Cardiac muscle cell (in vitro differentiated cells and primary cell): ENCODE data around the gene PKHD1. TPM values are rescaled to one million over a fixed set of nuclear protein-coding genes. Genes with fewer than 3 reads are reported as not detected.

Source experiments
- DNase-seq, 2 donors: peaks; one replicate each; pipeline versions ENCODE4 v3.0.0 to v3.0.0-alpha.2; 2010 to 2017; ENCODE audit warnings: low read depth in 1 of 2, low spot score in 1 of 2
- H3K27ac ChIP-seq: fragments of 200-600 bp; sonication (generic); 2 replicates; pipeline ENCODE4 v1.5.1; 2016
- H3K27me3 ChIP-seq: fragments of 200-600 bp; sonication (generic); 2 replicates; pipeline ENCODE4 v1.6.0; 2016; ENCODE audit warnings: control low read depth
- H3K36me3 ChIP-seq: fragments of 200-600 bp; sonication (generic); 2 replicates; pipeline ENCODE4 v1.5.1; 2016; ENCODE audit warnings: control low read depth
- H3K4me1 ChIP-seq: fragments of 200-600 bp; sonication (generic); 2 replicates; pipeline ENCODE4 v1.8.1; 2017; ENCODE audit warnings: low read depth, mild to moderate bottlenecking, mixed run types
- H3K4me3 ChIP-seq: fragments of 200-600 bp; sonication (generic); 2 replicates; pipeline ENCODE4 v1.5.1; 2016; ENCODE audit warnings: mild to moderate bottlenecking
- H3K9me3 ChIP-seq: fragments of 200-600 bp; sonication (generic); 2 replicates; pipeline ENCODE4 v1.5.1; 2017; ENCODE audit warnings: low read depth, mild to moderate bottlenecking, control low read depth
- CTCF ChIP-seq: IDR thresholded peaks from 2 replicates; pipeline ENCODE4 v1.5.1; 2012; ENCODE audit warnings: low read depth, mild to moderate bottlenecking, low read length
- polyA plus RNA-seq: library from polyadenylated mRNA; unstranded; fragments of >200 nt; fragmentation: Nextera tagmentation; extraction: Ambion mirVana; gene quantifications from 2 replicates; pipeline ENCODE4 v1.2.1, GENCODE V29; 2016
- total RNA-seq: library from RNA; depleted of rRNA; stranded (reverse); fragments of >200 nt; gene quantifications from 2 replicates; pipeline ENCODE4 v1.2.3, GENCODE V29; 2016

Gene PKHD1, protein sequence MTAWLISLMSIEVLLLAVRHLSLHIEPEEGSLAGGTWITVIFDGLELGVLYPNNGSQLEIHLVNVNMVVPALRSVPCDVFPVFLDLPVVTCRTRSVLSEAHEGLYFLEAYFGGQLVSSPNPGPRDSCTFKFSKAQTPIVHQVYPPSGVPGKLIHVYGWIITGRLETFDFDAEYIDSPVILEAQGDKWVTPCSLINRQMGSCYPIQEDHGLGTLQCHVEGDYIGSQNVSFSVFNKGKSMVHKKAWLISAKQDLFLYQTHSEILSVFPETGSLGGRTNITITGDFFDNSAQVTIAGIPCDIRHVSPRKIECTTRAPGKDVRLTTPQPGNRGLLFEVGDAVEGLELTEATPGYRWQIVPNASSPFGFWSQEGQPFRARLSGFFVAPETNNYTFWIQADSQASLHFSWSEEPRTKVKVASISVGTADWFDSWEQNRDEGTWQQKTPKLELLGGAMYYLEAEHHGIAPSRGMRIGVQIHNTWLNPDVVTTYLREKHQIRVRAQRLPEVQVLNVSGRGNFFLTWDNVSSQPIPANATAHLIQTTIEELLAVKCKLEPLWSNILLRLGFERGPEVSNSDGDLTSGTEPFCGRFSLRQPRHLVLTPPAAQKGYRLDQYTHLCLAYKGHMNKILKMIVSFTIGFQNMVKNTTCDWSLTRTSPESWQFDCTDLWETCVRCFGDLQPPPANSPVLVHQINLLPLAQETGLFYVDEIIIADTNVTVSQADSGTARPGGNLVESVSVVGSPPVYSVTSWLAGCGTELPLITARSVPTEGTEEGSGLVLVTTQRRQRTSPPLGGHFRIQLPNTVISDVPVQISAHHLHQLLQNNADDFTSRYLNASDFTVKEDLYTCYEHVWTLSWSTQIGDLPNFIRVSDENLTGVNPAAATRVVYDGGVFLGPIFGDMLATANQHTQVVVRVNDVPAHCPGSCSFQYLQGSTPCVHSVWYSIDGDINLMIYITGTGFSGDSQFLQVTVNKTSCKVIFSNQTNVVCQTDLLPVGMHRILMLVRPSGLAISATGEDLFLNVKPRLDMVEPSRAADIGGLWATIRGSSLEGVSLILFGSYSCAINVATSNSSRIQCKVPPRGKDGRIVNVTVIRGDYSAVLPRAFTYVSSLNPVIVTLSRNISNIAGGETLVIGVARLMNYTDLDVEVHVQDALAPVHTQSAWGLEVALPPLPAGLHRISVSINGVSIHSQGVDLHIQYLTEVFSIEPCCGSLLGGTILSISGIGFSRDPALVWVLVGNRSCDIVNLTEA (N-terminal part only)
- not detected in 2 replicates for total RNA-seq
- polyA plus RNA-seq: not detected in 2 replicates

DNA sequence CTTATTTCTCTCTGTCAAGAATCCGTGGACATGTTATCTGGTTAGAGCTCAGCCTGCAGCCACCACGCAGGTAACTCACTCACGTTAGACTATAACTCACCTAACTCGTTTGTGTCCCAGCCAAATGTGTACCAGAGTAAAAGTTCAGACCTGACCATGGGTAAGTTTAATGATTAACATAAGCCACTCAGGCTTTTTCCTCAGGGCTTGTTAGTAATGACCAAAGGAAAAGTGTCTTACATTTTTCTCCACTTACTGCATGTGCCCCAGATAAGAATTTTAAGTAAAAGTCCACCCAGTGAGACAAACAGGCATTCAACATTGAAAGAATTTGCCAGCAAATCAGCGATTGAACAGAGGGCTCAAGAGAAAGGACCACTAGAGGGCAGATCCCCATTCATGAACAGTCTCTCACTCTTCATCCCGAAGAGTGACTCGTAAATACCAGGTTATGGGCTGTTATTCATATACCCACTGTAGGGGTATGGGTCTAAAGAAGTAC is at the start of gene PKHD1:
Gene PKHD1 (minus strand): TSS at position 116 of the 502 bp plus-strand sequence. CDS start 2,680 bp downstream, outside the sequence.
- peak; percentile 1 to 15 for DNase-seq
- peaks cover 18% of the 10 kb centered on the region for H3K27me3 ChIP-seq
- no peak within 1 kb of the TSS for H3K4me3 ChIP-seq
- H3K4me1 ChIP-seq: no peaks in the 10 kb centered on the region
- H3K27ac ChIP-seq: no peak within 1 kb of the TSS
- TF ChIP-seq CTCF: no peak
- no peaks in the 10 kb centered on the region for H3K36me3 ChIP-seq
- H3K9me3 ChIP-seq: no peaks in the 10 kb centered on the region

DNA sequence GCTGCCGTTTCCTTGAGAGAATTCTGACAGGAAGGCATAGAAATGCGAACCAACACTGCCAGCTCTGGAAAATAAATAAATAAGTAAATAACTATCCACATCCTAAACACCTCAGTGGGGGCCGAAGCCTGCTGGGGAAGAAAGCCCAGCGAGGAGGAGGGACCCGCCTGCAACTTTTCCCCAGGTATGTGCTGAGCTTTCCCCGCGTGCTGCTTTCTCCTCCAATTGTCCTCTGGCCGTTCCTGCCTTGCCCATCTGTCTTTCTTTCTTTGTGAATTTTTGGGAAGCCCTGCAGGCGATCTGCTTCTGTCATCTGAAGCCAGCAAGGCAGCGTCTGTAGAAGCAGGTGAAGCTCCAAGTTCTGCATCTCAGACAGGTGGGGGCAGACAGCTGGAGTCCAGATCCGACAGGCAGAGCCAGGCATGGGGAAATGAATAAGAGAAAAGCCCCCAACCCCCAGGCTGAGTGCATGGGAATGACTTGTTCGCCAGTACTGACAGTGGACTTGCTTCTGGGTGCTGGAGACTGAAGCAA is 49.6 kb upstream of the PKHD1 start:
- Histone ChIP-seq H3K27ac (no peak overlapping the region), H3K4me3 (no peak overlapping the region), H3K27me3 (no peaks in the 10 kb centered on the region), H3K36me3 (no peaks in the 10 kb centered on the region), H3K9me3 (no peaks in the 10 kb centered on the region), H3K4me1 (peaks cover 7% of the 10 kb centered on the region)
- TF ChIP-seq CTCF: no peak
- DNase-seq: no peak

DNA sequence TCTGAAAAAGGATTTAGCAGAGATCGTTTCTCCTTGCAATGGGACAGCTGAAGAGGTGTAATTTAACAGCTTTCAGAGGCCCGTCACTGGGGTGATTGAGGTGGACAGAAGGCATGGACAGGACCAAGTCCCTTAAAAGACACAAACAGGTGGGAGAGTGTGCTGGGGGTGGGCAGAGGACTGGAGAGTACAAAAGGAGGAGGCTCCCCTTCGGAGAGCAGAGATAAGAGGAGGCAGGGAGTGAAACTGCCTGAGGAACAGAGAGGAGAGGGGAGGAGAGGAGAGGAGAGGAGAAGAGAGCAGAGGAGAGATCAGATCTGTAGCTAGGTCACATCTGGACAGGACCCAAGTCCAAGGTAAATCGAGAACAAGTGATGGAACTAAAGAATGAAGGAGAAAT is 48.6 kb upstream of the PKHD1 start:
- Histone ChIP-seq H3K27ac (no peak overlapping the region), H3K4me1 (peaks cover 7% of the 10 kb centered on the region), H3K4me3 (no peak overlapping the region), H3K36me3 (no peaks in the 10 kb centered on the region), H3K27me3 (no peaks in the 10 kb centered on the region), H3K9me3 (no peaks in the 10 kb centered on the region)
- TF ChIP-seq CTCF: no peak
- DNase-seq: no peak

DNA sequence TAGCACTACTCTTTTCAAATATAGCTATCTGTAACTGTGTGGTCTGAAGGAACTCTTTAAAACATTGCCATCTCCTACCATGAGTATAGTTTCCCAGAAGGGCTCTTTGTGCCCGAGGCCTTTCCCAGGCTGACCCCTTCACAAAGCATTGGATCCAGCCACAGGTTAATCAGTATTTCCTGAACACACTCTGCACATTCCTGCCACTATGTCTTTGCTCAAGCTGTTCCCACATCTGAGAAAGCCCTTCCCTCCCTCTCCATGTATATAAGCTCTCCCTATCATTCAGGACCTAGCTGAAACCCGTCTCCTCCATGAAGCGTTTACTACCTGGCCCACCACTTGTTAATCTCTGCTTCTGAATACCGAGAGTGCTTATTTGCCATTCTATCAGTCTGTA is 47.8 kb upstream of the PKHD1 start:
- H3K36me3 ChIP-seq: no peaks in the 10 kb centered on the region
- H3K4me3 ChIP-seq: no peak overlapping the region
- H3K4me1 ChIP-seq: peaks cover 5% of the 10 kb centered on the region
- no peak for TF ChIP-seq CTCF
- H3K9me3 ChIP-seq: no peaks in the 10 kb centered on the region
- H3K27me3 ChIP-seq: no peaks in the 10 kb centered on the region
- DNase-seq: no peak
- no peak overlapping the region for H3K27ac ChIP-seq

GRCh38 chr6:52134011-52134410 is 46.6 kb upstream of the PKHD1 start:
- no peak overlapping the region for H3K27ac ChIP-seq
- no peak overlapping the region for H3K4me3 ChIP-seq
- no peaks in the 10 kb centered on the region for H3K4me1 ChIP-seq
- DNase-seq: no peak
- H3K36me3 ChIP-seq: no peaks in the 10 kb centered on the region
- no peaks in the 10 kb centered on the region for H3K27me3 ChIP-seq
- TF ChIP-seq CTCF: no peak
- H3K9me3 ChIP-seq: no peaks in the 10 kb centered on the region
